Omental fat pad (tissue), 4 donors: Measurements from ENCODE around the gene APLF. TPM values are rescaled to one million over a fixed set of nuclear protein-coding genes. Genes with fewer than 3 reads are reported as not detected.
"Not testable (repeated sequence)": the region's sequence is repeated elsewhere in the genome, so short reads cannot be mapped to it uniquely, and the experiment has no call there.

Experiments used
- ATAC-seq: fragments of 150-250 bp; one replicate; pipeline ENCODE4 v1.9.1; 2016; ENCODE audit warnings: mild to moderate bottlenecking, moderate library complexity; ENCODE audit not compliant: low FRiP score
- DNase-seq: peaks from one replicate; pipeline ENCODE4 v3.0.0-alpha.2; 2019; ENCODE audit warnings: low spot score
- total RNA-seq, 4 donors: library from RNA; depleted of rRNA; stranded (reverse); fragments of >200 nt; gene quantifications; one replicate each; pipeline ENCODE4 v1.1.0, GENCODE V29; 2016
- TF ChIP-seq, protein P1 (sequence below), 3 donors: fragments of 450-650 bp; IDR thresholded peaks; one replicate each; pipeline ENCODE4 v1.5.1; 2016 to 2017; ENCODE audit warnings: antibody characterized with exemption in 3 of 3, mild to moderate bottlenecking in 3 of 3, moderate library complexity in 2 of 3

APLF gene
- total RNA-seq, 4 donors from 2014 or later, result 6.0 to 12.3 (median 9.4) TPM

DNA sequence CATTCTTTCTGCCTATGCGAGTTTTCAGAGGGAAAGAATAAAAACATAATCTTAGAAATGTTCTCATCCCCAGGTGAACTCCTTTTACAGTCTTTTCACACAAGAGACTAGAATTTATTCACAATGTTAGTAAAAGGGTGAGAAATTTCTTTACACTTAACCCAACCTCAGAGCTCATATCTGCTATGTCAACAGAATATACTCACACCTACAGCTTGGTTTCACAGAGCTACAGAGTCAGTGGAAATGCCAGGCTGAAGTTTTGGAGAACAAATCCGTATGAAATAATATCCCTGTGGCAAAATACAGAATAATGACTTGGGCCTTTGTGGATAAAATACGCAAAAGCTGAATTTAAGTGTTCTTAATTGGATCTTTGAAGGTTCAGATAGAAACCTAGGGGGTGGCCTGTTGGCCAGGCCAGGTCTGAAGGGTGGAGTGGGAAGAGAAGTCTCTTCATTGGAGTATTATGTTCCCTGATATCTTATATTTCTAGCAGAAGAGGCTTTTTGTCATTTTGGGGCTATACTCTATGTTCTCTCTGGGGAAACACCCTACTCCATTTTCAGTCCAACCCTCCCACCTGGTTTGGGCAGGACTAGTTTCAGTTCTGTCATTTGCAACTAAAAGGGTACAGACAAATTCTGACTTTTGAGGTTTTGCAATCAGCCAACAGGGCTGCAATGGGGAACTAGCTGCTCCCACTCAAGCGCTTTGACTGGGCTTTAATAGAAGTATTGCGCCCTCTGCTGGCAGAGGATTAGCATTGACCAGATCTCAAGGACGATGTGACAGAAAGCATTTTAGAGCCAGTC is 26.0 kb upstream of the APLF start:
- ATAC-seq (peak; percentile 92), DNase-seq (peak; percentile 67)
- TF ChIP-seq, protein P1, sequence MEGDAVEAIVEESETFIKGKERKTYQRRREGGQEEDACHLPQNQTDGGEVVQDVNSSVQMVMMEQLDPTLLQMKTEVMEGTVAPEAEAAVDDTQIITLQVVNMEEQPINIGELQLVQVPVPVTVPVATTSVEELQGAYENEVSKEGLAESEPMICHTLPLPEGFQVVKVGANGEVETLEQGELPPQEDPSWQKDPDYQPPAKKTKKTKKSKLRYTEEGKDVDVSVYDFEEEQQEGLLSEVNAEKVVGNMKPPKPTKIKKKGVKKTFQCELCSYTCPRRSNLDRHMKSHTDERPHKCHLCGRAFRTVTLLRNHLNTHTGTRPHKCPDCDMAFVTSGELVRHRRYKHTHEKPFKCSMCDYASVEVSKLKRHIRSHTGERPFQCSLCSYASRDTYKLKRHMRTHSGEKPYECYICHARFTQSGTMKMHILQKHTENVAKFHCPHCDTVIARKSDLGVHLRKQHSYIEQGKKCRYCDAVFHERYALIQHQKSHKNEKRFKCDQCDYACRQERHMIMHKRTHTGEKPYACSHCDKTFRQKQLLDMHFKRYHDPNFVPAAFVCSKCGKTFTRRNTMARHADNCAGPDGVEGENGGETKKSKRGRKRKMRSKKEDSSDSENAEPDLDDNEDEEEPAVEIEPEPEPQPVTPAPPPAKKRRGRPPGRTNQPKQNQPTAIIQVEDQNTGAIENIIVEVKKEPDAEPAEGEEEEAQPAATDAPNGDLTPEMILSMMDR (IDR thresholded peaks at IDR 0.05), result peak in 2 of 3 donors; percentile 45 to 77

- TF ChIP-seq, protein P1 (IDR thresholded peaks at IDR 0.05), result no peak
- ATAC-seq (no peak), DNase-seq (no peak)
Observed at GRCh38 chr2:68441994-68442322, 25.4 kb upstream of the APLF start.

DNA sequence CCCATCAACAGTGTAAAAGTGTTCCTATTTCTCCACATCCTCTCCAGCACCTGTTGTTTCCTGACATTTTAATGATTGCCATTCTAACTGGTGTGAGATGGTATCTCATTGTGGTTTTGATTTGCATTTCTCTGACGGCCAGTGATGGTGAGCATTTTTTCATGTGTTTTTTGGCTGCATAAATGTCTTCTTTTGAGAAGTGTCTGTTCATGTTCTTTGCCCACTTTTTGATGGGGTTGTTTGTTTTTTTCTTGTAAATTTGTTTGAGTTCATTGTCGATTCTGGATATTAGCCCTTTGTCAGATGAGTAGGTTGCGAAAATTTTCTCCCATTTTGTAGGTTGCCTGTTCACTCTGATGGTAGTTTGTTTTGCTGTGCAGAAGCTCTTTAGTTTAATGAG is 21.0 kb upstream of the APLF start:
- not testable (repeated sequence) for ATAC-seq, DNase-seq

DNA sequence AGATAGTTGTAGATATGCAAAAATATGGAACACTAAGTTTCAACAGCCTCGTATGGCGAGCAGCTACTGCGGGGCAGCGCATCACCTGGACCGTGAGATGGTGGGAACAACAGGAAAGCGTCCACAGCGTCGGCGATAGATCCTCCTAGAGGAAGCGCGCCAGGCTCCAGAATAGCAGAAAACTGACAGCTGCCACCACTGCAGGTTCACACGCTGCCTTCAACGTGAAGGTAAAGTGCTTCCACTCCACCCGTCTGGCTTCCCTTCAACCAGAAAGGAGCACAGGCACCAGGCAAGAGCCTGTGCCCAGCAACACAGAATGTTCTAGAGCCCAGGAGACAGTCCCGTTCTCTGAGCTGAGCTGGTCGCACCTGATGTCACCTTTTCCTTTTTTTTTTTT is 20.3 kb upstream of the APLF start:
- TF ChIP-seq, protein P1 (IDR thresholded peaks at IDR 0.05), result no peak
- ATAC-seq (no peak), DNase-seq (no peak)

DNA sequence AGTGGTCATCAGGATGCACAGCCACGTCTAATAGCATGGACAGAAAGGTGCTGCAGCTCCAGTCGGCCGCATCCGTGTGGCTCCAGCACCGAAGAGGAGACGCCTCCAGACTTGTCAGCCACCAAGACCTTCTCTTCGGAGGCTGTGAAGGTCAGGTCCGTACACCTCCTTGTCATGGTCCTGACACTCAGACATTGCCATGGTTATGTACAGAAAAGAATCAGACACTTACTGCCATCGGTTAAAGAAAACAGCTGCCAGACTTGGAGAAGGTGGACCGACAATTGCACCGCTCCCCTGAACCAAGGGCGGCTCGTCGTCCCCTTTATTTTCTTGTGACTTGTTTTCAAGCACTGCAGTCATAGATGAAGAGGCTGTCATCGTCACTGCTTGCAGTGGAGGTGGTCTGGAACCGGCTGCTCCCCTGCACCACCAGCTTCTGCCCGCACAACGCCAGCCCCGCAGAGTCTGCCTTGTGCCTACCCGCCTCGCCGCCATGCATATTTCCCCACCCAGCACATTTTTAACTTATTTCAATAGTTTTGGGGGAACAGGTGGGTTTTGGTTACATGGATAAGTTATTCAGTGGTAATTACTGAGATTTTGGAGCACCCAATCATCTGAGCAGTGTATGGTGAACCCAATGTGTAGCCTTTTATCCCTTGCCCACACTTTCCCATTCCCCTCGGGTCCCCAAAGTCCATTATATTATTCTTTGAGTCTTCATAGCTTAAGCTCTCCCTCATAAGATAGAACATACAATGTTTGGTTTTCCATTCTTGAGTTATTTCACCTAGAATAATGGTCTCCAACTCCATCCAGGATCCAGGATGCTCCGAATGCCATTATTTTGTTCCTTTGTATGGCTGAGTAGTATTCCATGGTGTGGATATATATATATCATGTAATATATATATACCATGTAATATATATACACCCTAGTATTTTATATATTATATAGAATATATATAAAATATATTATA is 18.4 kb upstream of the APLF start:
- ATAC-seq (peak; percentile 19), DNase-seq (no peak)
- TF ChIP-seq, protein P1 (IDR thresholded peaks at IDR 0.05), result no peak

GRCh38 chr2:68452158-68452900 is 15.1 kb upstream of the APLF start:
- TF ChIP-seq, protein P1 (IDR thresholded peaks at IDR 0.05), result no peak
- ATAC-seq, result no peak
- DNase-seq, result no peak
